Neural cell (in vitro differentiated cells): ENCODE measurements around the gene PDGFA.

ENCODE experiments used
- EP300 ChIP-seq: fragments of 450-650 bp; conservative IDR thresholded peaks from 2 replicates; pipeline ENCODE4 v1.6.1; 2014; ENCODE audit warnings: antibody characterized with exemption, mild to moderate bottlenecking, moderate library complexity; ENCODE audit not compliant: poor library complexity, severe bottlenecking
- EZH2 ChIP-seq: fragments of 200-600, 300-800 bp; shearing (Covaris generic), sonication (generic); IDR thresholded peaks from 2 replicates; pipeline ENCODE4 v1.6.1; 2014; ENCODE audit warnings: antibody characterized with exemption, low read length, borderline replicate concordance, mild to moderate bottlenecking; ENCODE audit not compliant: insufficient read depth, poor library complexity, severe bottlenecking
- MXI1 ChIP-seq: fragments of 450-650 bp; conservative IDR thresholded peaks from 2 replicates; pipeline ENCODE4 v1.6.1; 2014; ENCODE audit warnings: antibody characterized with exemption, mild to moderate bottlenecking; ENCODE audit not compliant: poor library complexity, severe bottlenecking
- POLR2AphosphoS5 ChIP-seq: IDR thresholded peaks from 2 replicates; pipeline ENCODE4 v1.6.1; 2012
- SMC3 ChIP-seq: fragments of 450-650 bp; conservative IDR thresholded peaks from 2 replicates; pipeline ENCODE4 v1.6.1; 2014; ENCODE audit warnings: antibody characterized with exemption, mild to moderate bottlenecking, moderate library complexity; ENCODE audit not compliant: poor library complexity
- TAF1 ChIP-seq: IDR thresholded peaks from 2 replicates; pipeline ENCODE4 v1.6.1; 2012; ENCODE audit warnings: low read depth
- TF ChIP-seq, protein P1 (sequence below): fragments of 450-650 bp; IDR thresholded peaks from 2 replicates; pipeline ENCODE4 v1.5.1; 2014; ENCODE audit warnings: antibody characterized with exemption, mild to moderate bottlenecking, moderate library complexity; ENCODE audit not compliant: poor library complexity, severe bottlenecking

DNA sequence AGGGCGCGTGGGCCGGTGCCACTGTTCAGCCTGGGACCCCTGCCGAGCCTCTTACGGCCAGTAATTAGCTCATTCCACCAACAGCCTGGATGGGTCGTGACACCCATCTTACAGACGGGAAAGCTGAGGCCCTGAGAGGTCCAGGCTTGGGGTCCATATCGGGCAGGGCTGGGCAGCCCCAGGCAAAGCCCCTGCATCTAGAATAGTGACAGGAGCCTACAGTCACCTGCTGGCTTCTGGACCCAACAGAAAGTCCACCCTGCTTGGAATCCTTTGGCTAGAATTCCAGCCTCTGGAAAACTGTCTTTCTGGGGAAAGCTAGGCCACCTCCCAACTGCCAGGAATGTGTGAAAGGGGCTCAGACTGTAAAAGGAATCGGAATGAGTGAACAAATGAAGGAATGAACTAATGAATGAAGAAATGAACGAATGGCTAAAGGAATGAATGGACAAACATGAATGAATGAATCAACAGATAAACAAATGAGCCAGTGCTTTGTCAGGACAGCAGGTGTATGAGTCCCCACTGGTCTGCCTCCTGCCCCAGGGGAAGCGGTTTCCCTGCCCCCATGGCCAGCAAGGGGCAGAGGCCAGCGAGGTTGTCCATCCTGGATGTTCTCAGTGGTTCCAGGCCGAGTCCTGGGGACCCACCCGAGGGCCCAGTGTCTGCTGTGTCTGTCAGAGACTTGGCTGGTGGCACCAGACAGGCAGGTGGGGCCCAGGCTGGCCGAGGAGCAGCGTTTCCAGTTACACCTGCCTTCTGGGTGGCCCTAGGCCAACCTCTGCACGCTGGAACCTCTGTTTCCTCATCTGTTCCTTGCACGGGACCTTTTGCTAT lies 24.1 kb upstream of the PDGFA start:
- TF ChIP-seq EP300 (no peak), EZH2 (no peak), MXI1 (no peak), SMC3 (no peak), POLR2AphosphoS5 (no peak), TAF1 (no peak)
- TF ChIP-seq, protein P1, sequence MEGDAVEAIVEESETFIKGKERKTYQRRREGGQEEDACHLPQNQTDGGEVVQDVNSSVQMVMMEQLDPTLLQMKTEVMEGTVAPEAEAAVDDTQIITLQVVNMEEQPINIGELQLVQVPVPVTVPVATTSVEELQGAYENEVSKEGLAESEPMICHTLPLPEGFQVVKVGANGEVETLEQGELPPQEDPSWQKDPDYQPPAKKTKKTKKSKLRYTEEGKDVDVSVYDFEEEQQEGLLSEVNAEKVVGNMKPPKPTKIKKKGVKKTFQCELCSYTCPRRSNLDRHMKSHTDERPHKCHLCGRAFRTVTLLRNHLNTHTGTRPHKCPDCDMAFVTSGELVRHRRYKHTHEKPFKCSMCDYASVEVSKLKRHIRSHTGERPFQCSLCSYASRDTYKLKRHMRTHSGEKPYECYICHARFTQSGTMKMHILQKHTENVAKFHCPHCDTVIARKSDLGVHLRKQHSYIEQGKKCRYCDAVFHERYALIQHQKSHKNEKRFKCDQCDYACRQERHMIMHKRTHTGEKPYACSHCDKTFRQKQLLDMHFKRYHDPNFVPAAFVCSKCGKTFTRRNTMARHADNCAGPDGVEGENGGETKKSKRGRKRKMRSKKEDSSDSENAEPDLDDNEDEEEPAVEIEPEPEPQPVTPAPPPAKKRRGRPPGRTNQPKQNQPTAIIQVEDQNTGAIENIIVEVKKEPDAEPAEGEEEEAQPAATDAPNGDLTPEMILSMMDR = no peak
